HG03060 (cell line): ENCODE measurements around the gene P2RX3.
"Not testable (repeated sequence)": the region's sequence is repeated elsewhere in the genome, so short reads cannot be mapped to it uniquely, and the experiment has no call there.

Source experiments
- ATAC-seq: cut with Tn5 transposase; IDR thresholded peaks from one replicate; pipeline ENCODE4 v1.9.1; 2021; ENCODE audit warnings: low read depth, moderate number of reproducible peaks; ENCODE audit not compliant: unreplicated experiment

The P2RX3 gene

DNA sequence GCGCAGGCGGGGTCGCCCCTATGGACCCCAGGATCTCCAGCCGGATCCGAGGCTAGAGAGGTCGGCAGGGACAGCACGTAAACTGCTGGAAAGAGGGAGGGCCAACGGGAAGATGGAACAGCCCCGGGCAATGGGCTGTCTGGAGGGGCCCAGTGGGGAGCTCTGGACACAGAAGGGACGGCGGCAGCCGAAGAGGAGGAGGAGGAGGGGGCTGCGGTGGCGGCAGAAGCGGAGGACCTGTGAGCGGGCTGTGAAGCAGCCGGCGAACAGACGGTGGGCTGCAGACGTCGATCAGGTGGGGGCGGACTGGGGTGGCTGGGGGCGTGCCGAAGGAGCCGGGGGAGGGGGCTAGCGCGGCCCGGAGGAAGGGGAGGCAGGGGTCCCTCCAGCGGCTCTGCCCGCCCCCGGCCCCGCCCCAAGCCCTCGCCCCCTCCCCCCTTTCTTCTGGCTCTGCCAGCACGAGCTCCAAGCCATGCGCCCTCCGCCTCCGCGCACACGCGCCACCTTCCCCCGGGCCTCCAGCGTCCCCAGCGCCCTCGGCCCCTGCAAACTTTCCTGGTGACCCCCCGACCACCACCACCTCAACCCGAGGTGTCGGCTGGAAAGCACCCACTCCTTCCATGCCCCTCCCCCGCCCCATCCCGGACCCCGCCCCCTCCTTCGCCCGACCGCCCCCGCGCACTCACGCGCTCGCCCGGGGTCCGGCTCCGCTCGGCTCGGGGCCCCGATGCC lies 13.8 kb upstream of the P2RX3 start:
- no peak for ATAC-seq

- peak; percentile 86 for ATAC-seq
These were observed 13.0 kb upstream of the P2RX3 start, which contains the start of gene TNKS1BP1 for GRCh38 chr11:57324886-57325734. Gene TNKS1BP1, minus strand, starts transcription at chr11:57324952. Its CDS starts 3,067 bp downstream, at chr11:57321885.

GRCh38 chr11:57325735-57326048 lies 12.5 kb upstream of the P2RX3 start:
- no peak for ATAC-seq

DNA sequence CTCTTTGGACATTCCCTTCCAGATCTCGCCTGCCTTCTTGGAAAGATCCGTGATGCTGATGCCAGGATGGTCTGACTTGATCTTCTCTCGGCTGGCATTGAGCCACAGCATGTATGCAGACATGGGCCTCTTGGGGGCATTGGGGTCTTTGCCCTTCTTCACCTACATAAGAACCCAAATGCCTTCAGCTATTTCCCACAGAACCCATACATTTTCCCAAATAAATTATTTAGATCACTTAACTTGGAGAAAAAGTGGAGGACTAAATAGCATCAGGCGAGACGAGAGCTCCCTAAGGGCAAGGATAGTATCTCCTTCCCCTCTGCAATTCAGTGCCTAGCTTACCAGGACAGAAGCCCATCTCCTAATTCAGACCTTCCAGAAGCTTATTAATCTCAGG lies 10.4 kb upstream of the P2RX3 start:
- ATAC-seq = no peak

- no peak for ATAC-seq
These were observed 8.1 kb upstream of the P2RX3 start for GRCh38 chr11:57330029-57330428.

- no peak for ATAC-seq
These were observed 6.4 kb upstream of the P2RX3 start for GRCh38 chr11:57331720-57332119.

- ATAC-seq = no peak
These were observed 5.3 kb upstream of the P2RX3 start for GRCh38 chr11:57332694-57333440.

GRCh38 chr11:57335023-57335342 lies 3.2 kb upstream of the P2RX3 start:
- no peak for ATAC-seq

DNA sequence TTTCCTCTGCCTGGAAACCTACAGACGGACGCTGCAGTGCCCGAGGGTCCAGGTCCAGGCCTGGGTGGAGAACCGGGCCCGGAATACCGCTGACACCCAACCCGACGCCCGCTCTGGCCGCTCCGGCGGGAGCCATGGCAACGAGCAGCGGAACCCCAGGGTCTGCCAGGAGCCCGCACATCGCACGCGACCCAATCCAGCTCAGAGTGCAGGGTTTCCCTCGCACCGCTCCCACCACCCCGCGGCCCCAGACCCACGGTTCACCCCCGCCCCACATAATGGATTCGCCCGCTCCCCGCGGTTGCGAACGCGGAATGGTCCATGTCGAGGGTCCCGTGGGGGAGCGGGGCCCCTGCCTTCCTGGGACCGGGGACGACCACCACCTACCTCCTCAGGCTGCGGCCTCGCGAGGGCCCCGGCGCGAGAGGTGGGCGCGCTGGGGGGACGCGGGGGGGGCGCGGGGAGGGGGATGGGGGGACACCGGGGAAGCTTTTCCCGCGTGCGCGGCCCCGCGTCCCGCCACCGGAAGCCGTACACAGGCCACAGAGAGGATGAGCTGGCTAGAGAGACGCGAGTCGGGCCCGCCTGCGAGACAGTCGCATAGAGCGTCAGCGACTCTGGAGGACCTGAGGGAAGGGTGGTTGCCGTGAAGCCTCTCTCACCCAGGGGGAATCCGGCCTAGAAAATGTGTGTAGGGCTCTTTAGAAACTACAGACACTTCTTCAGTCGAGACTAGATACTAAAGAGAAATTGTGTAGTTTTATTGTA lies 2.6 kb upstream of the P2RX3 start, which contains the start of gene SSRP1:
SSRP1 (minus strand) TSS at position 550 of the 768 bp plus-strand sequence. CDS start 771 bp downstream, outside the sequence.
- peak; percentile 97 for ATAC-seq

DNA sequence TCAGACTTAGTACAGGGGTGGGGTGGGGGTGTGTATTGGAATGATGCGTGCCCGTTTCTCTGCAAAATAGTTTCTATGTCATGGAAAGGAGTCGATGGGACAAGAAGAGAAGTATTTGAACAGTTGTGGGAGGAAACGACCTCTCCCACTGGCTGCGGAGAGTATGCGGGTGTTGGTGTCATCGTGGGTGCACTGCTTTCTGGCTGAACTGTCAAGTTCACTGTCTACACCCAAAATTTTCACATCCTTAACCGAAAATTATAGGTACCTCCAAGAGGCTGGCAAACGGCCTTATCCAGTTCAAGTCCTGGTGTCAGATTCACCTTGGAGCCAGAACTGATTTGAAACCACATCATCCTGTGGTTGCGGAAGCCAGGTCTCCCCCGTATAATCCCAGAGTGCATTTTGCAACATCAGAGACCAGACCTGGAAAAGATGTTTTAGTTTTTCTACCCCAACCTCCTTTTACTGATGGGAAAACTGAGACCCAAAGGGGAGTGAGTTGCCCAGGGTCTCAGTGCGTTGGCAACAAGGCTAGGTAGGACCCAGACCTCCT lies 2.0 kb upstream of the P2RX3 start:
- ATAC-seq = no peak

DNA sequence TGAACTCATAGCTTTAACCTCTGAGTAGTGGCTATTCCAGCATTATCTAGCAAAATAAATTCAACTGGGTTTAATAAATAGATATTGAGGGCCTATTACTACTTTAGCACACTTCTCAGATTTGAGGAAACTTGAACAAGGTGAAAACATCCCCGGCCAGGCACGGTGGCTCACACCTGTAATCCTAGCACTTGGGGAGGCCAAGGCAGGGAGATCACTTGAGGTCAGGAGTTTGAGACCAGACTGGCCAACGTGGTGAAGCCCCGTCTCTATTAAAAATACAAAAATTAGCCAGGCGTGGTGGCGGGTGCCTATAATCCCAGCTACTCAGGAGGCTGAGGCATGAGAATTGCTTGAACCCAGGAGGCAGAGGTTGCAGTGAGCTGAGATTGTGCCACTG lies 1.3 kb upstream of the P2RX3 start:
- ATAC-seq = not testable (repeated sequence)

- no peak for ATAC-seq
These were observed 1.2 kb downstream of the P2RX3 start for GRCh38 chr11:57339328-57339727.

DNA sequence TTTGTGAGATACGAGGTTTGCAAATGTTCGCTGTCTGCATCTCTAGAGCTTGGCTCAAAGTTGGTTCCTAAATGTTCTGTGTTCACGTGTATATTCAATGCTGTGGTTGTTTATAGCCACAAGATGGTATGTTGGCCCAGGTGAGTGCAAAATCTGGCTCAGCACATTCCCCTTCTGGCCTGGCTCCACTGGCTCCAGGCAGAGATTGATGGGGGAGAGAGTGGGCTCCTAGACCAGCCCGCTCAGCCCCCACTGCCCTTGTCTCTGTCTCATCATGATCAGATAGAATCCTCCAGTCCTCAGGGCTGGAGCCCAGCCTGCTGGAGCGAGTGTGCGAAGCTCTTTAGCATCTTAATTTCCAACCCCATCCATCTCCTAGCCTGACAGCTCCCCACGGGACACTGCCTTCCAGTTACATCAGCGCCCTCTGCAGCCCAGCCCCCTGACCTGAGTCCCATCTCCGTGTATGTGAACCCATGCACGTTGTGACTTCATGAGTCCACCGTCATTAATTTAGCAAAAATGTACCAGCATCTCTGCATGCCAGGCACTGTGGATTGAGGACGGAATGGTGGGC lies 2.0 kb downstream of the P2RX3 start:
- ATAC-seq = no peak

GRCh38 chr11:57341250-57341808 lies 3.2 kb downstream of the P2RX3 start:
- no peak for ATAC-seq

GRCh38 chr11:57342702-57343101 lies 4.5 kb downstream of the P2RX3 start:
- ATAC-seq = no peak

GRCh38 chr11:57343825-57344224 lies 5.7 kb downstream of the P2RX3 start:
- no peak for ATAC-seq

GRCh38 chr11:57344826-57345225 lies 6.7 kb downstream of the P2RX3 start:
- no peak for ATAC-seq

GRCh38 chr11:57345555-57346211 lies 7.5 kb downstream of the P2RX3 start:
- ATAC-seq = no peak

- no peak for ATAC-seq
These were observed 9.2 kb downstream of the P2RX3 start for GRCh38 chr11:57347336-57347735.
